Hepatocyte (in vitro differentiated cells): Measurements from ENCODE around the gene FAM111A. TPM values are rescaled to one million over a fixed set of nuclear protein-coding genes. Genes with fewer than 3 reads are reported as not detected.

Source experiments
- polyA plus RNA-seq: library from polyadenylated mRNA; unstranded; fragments of >200 nt; fragmentation: Nextera tagmentation; extraction: Ambion mirVana; gene quantifications from 2 replicates; pipeline ENCODE4 v1.2.1, GENCODE V29; 2016
- total RNA-seq: library from RNA; depleted of rRNA; stranded (reverse); fragments of >200 nt; gene quantifications from 2 replicates; pipeline ENCODE4 v1.2.3, GENCODE V29; 2014

Gene FAM111A
- total and polyA plus RNA-seq, 2 experiments from 2014 or later: 20.0 to 43.2 TPM

Other genes starting within 250 kb of the FAM111A start
- 34.1 and 46.7 TPM in 2 replicates for gene GLYATL1, start 203.4 kb upstream of the FAM111A start, total RNA-seq
- gene GLYATL1, start 203.4 kb upstream of the FAM111A start, polyA plus RNA-seq: 2.6 and 6.9 TPM in 2 replicates
- not detected in 2 replicates for gene GLYATL1B, start 56.5 kb upstream of the FAM111A start, total RNA-seq
- 0.28 TPM in 1 of 2 replicates, not detected in the other for gene GLYATL1B, start 56.5 kb upstream of the FAM111A start, polyA plus RNA-seq
- gene FAM111B, start 35.6 kb upstream of the FAM111A start, total RNA-seq: 4.2 and 5.4 TPM in 2 replicates
- gene FAM111B, start 35.6 kb upstream of the FAM111A start, polyA plus RNA-seq: 1.8 and 2.2 TPM in 2 replicates
- 26.2 and 27.5 TPM in 2 replicates for gene DTX4, start 29.3 kb downstream of the FAM111A start, total RNA-seq
- 13.6 and 15.4 TPM in 2 replicates for gene DTX4, start 29.3 kb downstream of the FAM111A start, polyA plus RNA-seq
- gene MPEG1, start 70.1 kb downstream of the FAM111A start, total RNA-seq: 0.04 and 0.57 TPM in 2 replicates
- not detected in 2 replicates for gene MPEG1, start 70.1 kb downstream of the FAM111A start, polyA plus RNA-seq
- not detected in 2 replicates for gene OR5AN1, start 216.0 kb downstream of the FAM111A start, total RNA-seq
- gene OR5AN1, start 216.0 kb downstream of the FAM111A start, polyA plus RNA-seq: not detected in 2 replicates